Dedifferentiated amniotic fluid mesenchymal stem cell (primary cell): ENCODE measurements around the gene DCTPP1.
A peak's percentile ranks its signal among the peaks of the same experiment; 100 is the strongest.
"Not testable (repeated sequence)": the region's sequence is repeated elsewhere in the genome, so short reads cannot be mapped to it uniquely, and the experiment has no call there.

Experiments
- DNase-seq: peaks from one replicate; pipeline ENCODE4 v3.0.0-alpha.2; 2016; ENCODE audit errors: extremely low spot score

DCTPP1 gene

DNA sequence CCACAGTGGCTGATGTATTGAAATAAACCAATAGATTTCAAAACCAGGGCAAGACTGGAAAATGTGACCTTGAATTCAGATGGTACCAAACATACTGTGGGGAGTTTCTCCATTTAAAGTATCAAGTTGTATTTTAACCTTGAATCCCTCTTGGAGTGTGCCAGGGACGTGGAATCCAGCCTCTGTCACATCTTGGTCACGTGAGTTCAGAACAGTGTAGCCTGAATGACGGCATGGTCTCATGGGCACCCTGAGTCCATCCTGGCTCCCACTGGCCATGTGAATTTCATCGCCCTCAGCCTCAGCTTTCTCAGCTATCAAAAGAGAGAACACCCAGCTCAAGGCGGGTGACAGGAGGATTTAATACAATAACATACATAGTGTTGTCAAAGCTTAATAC, 15.7 kb downstream of the DCTPP1 start:
- no peak for DNase-seq

DNA sequence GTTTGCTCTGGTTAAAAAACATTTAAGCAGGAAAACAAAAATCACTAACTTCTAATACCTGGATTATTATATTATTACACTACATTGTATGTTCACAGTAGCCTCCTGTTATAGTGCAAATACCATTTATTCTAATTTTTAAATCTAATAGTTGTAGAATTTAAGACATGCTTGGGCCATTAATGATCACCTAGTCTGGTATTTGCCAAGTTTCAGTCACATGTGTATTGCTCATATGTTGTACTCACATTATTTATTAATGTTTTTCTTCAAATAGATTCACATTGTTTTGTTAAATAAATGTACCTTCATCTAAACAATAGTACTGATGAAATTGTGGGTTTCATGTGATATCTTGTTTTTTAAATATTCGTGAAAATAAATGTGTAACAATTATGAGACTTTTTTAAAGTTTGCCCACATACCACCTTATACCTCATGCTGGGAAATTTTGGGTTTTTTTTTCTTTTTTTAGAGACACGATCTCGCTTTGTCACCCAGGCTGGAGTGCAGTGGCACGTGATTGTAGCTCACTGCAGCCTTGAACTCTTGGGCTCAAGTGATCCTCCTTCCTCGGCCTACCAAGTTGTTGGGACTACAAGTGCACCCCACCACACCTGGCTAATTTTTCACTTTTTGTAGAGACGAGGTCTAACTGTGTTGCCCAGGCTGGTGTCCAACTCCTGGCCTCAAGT, 16.6 kb downstream of the DCTPP1 start:
- no peak for DNase-seq

DNA sequence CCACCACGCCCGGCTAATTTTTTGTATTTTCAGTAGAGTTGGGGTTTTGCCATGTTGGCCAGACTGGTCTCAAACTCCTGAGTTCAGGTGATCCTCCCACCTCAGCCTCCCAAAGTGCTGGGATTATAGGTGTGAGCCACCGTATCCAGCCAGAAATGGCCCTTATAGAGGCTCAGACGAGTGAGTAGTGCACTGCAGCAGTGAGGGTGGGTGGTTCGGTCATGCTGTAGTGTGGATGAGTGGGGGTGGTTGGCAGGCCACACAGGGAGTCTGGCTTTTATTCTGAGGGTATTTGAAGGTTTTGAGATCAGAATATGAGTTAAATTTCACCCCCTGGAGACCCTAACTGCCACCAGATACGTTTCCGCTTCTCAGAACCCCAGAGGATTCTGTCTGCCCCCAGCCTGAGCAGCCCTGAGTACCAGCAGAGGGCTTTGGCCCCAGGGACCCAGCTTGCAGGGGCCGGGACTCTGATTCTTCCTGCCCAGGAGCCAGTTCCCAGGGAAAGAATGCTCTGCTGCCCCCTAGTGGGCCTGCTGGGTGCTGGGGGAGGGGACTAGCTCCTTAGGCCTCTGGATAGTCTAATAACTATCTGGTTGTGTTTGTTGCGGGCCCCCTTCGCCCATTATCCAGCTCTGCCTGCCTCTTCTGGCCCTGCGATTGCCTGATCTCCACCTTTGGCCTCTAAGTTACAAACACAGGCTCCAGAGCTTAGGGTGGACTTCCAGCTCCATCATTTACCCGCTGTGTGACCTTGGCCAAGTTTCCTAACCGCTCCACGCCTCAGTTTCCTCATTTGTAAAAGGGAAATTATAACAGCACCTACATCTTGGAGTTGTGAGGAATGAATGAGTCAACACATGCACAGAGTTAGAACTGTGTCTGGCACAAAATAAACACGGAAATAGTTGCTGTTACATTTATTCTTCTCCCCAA, 20.4 kb downstream of the DCTPP1 start:
- DNase-seq, result peak; percentile 80

DNA sequence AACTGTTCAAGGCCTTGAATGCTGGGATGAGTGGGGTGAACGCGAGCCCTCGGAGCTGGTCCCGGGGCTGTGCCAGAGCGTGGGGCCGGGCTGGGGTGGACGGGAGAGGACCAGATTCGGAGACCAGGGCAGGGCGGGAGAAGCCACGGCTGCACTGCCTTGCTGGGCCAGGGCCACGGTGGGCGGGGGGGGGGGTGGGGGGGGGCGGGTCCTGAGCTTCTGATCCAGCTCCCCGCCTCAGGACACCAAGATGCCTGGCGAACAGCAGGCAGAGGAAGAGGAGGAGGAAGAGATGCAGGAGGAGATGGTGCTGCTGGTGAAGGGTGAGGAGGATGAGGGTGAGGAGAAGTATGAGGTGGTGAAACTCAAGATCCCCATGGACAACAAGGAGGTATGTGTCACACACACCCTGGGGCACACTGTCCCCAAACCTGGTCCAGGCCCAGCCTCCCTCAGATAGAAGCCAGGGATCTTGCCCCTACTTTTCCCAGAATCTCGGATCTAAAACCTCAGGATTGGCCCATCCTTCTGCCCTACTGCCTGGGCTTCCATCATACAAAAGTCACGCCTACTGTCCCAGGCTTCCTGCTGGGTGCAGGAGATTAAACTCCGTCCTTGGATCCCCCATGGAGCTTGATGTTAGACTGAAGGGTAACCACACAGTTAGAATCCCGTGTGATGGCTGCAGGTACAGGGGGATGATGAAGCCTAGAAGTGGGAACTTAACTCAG, 21.9 kb downstream of the DCTPP1 start:
- peak; percentile 38 for DNase-seq

DNA sequence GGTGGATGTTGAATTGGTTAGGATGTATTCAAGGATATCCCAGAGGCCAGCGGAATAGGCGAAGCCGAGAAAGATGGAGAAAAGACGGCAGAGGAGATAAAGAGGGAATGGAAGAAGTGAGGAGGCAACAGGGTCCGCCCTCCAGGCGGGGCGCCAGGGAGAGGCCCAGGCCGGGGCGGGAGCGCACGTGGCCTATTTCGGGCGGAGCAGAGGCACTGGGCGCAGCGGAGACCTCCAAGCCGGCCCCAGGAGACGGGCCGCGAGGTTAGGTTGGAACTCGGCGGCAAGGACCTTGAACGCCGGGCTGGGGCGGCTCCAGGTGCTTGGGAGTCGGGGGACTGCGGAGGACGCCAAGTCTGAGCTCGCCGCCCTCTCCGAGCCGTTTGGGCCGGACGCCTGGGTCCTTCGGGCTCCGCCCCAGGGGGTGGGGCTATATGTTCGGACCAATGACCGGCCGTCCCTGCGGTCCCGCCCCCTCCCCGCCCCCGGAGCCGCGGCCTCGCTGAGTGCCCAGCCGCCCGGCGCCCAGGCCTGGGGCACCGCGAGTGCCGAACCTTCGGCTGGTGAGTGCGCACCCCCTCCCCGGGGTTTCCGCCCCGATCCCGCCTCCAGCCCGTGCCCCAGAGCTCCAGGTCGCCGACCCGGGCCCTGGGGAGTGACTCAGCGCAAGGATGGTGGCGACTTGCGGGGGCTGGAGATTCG, 22.6 kb downstream of the DCTPP1 start, which contains the start of gene ZNF771:
Gene ZNF771, plus strand, starts transcription at position 505 of the 702 bp plus-strand sequence. CDS start 448 bp downstream, outside the sequence.
- DNase-seq, result peak; percentile 85

DNA sequence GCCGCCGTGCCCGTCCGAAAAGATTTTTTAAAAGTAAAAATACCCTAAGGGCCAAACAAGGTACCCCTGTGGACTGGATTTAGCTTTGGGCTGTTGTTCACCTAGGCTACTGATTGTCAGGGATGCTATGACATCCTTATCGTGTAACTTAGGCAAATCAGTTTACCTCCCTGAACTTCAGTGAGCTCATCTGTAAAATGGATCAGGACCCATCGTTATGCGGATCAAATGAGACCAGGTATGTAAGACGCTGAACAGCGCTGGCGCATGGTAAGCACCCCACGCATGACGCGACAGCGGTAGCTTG, 23.1 kb downstream of the DCTPP1 start:
- no peak for DNase-seq

DNA sequence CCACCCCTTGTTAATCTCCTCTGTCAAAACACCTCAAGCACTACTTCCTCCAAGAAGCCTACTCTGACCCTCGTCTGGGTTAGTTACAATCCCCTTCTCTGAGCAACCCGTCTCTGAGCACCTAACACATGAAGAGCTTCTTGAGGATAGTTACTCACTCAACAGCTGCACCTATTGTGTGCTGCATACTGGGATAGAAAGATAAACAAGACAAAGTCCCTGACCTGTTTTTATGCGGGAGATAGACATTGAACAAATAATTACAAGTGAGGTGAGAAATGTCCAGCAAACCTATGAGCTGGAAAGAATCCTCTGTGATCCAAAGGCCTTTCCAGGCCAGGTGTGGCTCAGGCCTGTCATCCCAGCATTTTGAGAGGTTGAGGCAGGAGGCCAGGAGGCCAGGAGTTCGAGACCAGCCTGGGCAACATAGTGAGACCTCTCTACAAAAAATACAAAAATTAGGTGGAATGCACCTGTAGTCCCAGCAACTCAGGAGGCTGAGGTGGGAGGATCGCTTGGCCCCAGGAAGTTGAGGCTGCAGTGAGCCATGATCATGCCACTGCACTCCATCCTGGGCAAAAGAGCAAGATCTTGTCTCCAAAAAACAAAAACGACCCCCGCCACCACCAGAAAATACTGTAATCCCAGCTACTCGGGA, 27.9 kb downstream of the DCTPP1 start:
- DNase-seq, result no peak

DNA sequence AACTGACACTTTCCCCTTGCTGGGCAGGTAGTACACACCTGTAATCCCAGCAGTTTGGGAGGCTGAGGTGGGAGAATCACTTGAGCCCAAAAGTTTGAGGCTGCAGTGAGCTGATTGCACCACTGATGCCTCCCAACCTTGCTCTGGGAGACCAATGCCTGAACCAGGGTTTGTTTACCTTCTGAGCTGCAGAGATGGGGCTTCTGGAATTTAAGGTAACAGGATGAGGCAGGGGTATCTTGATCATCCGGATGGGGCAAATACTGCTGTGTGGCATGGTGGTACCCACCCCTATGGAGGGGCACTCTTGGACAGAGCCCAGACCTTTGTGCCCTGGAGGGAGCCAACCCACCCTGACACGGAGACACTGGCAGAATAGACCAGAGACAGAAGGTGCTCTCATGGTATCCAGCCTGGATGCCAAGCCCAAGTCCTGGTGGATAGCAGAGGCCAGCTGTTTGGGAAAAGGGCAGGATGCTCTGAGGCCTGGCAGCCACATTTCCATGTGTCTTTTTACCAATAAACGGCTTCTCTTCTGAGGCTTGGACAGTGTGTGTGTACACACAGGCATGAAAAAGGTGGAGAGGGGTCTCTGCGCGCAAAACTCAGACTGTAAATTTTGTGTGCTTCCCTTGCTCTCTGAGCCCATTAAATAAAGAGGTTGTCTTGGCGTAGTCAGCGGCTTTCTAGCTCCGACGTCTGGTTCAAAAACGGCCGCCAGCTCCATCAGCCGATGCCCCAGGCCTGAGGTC, 30.2 kb downstream of the DCTPP1 start:
- DNase-seq, result no peak

DNA sequence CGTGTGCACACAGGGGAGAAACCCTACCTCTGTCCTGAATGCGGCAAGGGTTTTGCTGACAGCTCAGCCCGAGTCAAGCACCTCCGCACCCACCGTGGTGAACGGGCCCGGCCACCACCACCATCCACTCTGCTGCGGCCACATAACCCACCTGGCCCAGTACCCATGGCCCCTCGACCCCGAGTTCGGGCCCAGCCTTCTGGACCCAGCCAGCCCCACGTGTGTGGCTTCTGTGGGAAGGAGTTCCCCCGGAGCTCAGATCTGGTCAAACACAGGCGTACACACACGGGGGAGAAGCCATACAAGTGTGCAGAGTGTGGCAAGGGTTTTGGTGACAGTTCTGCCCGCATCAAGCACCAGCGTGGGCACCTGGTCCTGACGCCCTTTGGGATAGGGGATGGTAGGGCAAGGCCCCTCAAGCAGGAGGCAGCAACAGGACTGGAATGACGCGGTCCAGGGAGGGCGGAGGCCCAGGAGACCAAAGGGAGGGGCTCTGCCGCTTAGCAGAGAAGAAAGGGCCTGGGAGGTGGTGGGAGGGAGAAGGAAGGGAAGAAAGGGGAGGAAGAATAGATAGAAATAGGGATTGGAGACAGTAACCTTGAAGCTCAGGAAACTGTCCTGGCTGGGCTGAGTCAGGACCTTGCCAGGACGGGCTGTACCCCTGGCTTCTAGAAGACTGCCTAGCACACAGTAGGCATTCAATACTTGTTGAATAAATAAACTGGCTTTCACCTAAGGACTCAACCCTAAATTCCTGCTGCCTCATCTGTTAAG, 31.0 kb downstream of the DCTPP1 start:
- DNase-seq, result no peak

DNA sequence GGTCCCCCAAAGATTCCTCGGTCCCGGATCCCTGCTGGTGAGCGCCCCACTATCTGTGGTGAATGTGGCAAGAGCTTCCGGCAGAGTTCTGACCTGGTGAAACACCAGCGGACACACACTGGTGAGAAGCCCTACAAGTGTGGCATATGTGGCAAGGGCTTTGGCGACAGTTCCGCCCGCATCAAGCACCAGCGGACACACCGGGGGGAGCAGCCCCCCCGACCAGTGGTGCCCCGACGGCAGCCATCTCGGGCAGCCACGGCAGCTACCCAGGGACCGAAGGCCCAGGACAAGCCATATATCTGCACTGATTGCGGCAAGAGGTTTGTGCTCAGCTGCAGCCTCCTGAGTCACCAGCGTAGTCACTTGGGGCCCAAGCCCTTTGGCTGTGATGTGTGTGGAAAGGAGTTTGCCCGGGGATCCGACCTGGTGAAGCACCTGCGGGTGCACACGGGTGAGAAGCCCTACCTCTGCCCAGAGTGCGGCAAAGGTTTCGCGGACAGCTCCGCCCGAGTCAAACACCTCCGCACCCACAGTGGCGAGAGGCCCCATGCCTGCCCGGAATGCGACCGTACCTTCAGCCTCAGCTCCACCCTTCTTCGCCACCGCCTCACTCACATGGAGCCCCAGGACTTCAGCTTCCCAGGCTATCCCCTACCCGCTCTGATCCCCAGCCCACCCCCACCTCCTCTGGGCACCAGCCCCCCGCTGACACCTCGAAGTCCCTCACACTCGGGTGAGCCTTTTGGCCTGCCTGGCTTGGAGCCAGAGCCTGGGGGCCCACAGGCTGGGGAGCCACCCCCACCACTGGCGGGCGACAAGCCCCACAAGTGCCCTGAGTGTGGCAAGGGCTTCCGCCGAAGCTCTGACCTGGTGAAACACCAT, 31.8 kb downstream of the DCTPP1 start:
- no peak for DNase-seq

DNA sequence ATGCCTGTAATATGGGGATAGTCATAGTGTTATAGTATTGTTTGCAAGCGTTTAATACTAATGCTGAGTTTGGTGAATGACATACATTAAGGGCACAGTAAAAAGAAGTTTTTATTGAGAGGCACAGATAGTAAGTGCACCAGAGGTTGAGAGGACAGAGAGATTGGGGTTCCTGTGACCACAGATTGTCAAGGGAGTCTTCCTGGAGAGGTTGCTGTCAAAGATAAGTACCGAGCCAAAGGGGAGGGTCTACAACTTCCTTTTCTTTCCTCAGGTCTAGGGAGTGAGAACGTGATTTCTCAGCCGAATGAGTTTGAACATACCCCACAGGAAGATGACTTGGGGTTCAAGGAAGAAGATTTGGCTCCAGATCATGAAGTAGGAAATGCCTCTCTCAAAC, 32.8 kb downstream of the DCTPP1 start:
- DNase-seq, result no peak

DNA sequence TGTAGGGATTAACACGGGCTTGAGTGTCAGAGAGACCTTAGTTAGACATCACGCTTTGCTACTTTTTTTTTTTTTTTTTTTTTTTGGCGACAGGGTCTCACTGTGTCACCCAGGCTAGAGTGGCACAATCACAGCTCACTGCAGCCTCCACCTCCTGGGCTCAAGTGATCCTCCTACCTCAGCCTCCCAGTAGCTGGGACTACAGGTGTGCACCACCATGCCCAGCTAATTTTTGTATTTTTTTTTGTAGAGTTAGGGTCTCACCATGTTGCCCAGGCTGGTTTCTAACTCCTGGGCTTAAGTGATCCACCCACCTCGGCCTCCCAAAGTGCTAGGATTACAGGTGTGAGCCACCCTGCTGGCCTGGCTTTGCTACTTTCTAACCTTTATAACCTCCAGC, 33.2 kb downstream of the DCTPP1 start:
- not testable (repeated sequence) for DNase-seq

DNA sequence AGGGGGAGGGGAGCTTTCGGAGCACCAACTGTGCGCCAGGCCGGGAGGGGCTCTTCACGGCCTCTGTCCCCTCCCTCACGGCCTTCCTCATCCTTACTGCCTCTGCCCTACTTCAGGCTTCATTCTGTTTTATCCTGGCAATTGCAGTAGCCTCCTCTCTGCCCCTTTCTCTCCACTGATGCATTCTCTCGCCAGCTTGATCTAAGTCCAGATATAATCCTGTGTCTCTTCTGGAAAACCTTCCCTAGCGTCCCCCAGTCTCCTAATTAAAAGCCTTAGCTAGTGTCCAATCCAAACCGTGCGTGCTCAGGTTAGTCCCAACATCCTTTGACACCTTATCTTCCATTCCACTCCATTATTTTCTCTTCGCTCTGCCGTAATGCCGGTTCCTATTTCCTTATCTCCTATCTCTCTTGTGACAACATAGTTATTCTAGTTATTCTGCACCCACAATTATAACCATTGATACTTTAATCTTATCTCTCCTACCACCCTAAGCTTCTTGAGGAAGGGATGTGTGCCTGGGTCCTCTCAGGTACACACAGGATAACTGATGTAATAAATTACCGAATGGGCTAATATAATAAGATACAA, 33.7 kb downstream of the DCTPP1 start:
- DNase-seq, result no peak

DNA sequence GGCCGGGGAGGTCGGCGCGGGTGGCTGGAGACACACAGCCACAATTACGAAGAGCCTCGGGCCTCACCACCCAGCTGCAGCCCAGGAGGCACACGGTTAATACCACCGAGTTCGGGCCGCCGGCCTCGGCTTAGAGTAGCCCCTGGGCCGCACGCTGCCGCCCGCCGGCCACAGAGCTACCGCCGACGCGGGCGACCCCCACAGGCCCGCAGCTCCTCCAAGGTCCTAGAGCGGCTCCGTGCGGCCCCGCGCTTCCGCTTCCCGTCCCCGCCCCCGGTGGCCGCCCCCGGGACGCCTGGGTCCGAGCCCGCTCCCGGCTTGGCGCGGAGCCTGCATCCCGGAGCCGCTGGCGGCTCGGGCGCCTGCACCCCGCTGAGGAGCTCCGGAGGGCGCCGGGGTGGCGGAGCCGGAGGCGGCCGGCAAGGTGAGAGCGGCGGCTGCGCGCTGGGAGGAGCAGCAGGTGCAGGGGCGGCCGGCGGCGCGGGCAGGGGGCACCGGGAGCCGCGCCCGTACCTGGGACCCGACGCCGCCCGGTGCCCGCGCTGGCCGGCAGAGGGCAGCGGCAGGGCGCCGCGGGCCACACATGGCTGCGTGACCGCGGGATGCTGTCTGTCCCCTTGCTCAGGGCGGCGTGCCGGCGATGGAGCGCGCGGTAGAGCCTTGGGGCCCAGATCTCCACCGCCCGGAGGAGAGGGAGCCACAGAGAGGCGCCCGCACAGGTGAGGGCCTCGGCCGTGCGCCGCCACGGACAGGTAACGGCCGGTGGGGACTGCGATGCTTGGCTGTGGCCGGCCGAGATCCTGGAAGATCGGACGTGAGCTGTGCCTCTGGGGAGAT, 34.5 kb downstream of the DCTPP1 start, which contains the start of gene ZNF48:
Gene ZNF48, plus strand, starts transcription at position 266 of the 837 bp plus-strand sequence. Its CDS starts 375 bp downstream, at position 641.
- peak; percentile 67 for DNase-seq

DNA sequence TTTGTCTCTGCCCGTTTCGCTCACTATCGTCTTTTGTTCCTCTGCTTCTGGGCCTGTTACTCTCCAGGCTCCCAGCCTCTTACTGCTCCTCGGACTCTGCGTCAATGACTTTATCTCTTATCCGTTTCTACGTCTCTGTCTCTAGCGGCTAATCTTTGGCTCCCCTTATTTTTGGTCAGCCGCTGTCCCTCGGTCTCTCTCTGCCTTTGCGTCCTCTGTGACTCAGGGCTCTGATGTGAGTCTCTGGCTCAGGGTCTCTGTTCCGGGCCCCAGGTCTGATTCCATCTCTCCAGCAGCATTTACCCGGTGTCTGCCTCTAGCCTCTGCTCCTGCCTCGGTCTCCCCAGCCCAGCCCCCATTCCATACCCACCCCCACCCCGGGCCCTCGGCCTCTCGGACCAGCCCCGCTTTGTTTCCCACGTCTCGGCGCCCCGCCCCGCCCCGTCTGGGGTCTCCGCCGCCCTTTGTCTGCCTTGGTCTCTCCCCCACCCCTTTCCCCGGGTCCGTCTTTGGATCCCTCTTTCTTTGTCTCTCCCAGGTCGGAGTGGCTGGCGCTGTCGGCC, 35.2 kb downstream of the DCTPP1 start:
- no peak for DNase-seq

DNA sequence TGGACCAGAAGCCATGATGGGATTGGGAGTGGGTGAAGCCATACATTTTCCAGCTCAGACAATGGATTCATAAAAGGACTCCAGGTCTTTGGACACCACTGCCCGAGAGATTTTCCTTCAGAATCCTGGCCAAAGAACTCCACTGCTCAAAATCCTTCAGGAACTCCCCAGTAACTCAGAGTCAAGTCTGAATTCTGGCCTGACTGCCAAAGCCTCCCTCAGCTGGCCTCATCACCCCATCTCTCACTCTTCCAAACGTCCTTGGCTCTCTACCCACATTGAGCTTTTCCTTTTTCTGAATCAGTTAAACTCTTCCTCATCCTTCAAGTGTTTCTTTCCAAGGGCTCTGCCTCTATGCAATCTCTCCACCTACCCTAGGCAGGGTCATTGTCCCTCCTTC, 46.3 kb downstream of the DCTPP1 start:
- DNase-seq, result no peak
